HG03103 (cell line): Measurements from ENCODE around the gene MSH3.
"Not testable (repeated sequence)": the region's sequence is repeated elsewhere in the genome, so short reads cannot be mapped to it uniquely, and the experiment has no call there.

Source experiments
- ATAC-seq: cut with Tn5 transposase; IDR thresholded peaks from one replicate; pipeline ENCODE4 v1.9.1; 2021; ENCODE audit warnings: low read depth; ENCODE audit not compliant: unreplicated experiment

Gene MSH3

DNA sequence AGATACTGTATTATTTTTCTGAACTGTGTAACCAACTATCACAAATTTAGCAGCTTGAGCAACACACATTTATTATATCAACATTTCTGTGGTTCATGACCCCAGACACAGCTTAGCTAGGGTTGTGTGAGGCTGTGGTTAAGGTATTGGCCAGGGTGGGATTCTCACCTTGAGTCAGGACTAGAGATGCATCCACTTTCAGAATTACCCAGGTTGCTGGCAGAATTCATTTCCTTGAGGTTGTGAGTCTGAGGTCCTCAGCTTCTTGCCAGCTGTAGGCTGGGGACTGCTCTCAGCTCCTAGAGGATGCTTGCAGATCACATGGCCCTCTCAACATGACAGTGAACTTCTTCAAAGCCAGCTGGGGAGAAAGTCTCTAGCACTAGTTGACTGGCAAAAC lies 183.2 kb downstream of the MSH3 start:
- ATAC-seq, result peak; percentile 82

DNA sequence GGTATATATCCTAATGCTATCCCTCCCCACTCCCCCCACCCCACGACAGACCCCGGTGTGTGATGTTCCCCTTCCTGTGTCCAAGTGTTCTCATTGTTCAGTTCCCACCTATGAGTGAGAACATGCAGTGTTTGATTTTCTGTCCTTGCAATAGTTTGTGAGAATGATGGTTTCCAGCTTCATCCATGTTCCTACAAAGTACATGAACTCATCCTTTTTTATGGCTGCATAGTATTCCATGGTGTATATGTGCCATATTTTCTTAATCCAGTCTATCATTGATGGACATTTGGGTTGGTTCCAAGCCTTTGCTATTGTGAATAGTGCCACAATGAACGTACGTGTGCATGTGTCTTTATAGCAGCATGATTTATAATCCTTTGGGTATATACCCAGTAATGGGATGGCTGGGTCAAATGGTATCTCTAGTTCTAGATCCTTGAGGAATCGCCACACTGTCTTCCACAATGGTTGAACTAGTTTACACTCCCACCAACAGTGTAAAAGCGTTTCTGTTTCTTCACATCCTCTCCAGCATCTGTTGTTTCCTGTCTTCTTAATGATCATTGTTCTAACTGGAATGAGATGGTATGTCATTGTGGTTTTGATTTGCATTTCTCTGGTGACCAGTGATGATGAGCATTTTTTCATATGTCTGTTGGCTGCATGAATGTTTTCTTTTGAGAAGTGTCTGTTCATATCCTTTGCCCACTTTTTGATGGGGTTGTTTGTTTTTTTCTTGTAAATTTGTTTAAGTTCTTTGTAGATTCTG lies 186.8 kb downstream of the MSH3 start:
- ATAC-seq, result not testable (repeated sequence)

DNA sequence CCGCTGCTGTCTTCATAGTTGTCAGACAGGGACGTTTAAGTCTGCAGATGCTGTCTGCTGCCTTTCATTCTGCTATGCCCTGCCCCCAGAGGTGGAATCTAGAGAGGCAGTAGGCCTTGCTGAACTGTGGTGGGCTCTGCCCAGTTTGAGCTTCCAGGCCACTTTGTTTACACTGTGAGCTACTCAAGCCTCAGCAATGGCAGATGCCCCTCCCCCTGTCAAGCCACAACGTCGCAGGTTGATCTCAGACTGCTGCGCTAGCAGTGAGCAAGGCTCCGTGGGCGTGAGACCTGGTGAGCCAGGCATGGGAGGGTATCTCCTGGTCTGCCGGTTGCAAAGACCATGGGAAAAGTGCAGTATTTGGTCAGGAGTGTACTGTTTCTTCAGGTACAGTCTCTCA lies 192.0 kb downstream of the MSH3 start:
- ATAC-seq, result not testable (repeated sequence)

DNA sequence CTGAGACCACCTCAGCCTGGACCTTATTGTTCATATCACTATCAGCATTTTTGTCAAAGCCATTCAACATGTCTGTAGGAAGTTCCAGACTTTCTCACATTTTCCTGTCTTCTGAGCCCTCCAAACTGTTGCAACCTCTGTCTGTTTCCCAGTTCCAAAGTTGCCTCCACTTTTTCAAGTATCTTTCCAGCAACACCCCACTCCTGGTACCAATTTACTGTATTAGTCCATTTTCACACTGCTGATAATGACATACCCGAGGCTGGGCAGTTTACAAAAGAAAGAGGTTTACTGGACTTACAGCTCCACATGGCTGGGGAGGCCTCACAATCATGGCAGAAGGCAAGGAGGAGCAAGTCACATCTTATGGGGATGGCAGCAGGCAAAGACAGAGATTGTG lies 195.7 kb downstream of the MSH3 start:
- ATAC-seq, result not testable (repeated sequence)

- no peak for ATAC-seq
Measured at GRCh38 chr5:80852331-80853245, 198.1 kb downstream of the MSH3 start.

GRCh38 chr5:80853413-80853812 lies 199.0 kb downstream of the MSH3 start:
- ATAC-seq, result no peak

DNA sequence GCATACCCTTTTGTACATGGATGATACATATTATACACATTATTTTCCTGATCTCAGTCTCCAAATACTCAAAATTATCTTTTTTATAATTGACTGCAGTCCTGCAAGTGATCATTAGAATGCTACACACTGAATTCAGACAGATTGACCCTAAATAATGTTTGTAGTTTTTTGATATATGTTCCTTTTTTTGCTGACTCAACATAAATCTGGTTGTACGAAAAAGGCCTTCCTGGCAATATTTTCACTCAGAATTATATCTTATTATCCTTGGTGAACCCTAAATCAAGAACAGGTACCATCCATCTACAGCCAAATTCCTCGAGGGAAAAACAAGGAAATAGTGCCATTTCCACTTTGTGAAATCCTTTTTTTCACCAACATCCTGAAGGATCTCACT lies 200.1 kb downstream of the MSH3 start:
- ATAC-seq, result no peak

GRCh38 chr5:80860924-80861613 lies 206.6 kb downstream of the MSH3 start:
- no peak for ATAC-seq

GRCh38 chr5:80863708-80864107 lies 209.3 kb downstream of the MSH3 start:
- ATAC-seq, result no peak

- ATAC-seq, result no peak
Measured at GRCh38 chr5:80864109-80864508, 209.7 kb downstream of the MSH3 start.

GRCh38 chr5:80864706-80865435 lies 210.4 kb downstream of the MSH3 start:
- ATAC-seq, result no peak

GRCh38 chr5:80865551-80865950 lies 211.1 kb downstream of the MSH3 start:
- ATAC-seq, result no peak

DNA sequence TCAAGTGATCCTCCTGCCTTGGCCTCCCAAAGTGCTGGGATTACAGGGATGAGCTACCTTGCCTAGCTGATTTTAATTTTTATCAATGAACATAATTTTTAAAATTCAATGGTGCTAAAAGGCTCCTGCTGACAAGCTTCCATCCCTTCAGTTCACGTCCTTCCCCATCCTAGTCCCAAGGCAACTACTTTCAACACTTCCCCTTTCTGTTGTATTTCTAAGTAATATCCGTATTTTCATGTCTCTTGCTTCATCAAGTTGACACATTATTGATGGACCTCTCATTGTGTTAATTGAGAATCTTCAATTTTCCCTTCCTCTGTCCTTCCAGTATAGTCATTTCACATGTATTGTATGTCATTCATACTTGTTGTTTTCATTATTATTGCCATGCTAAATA lies 211.9 kb downstream of the MSH3 start:
- no peak for ATAC-seq

GRCh38 chr5:80867233-80867632 lies 212.8 kb downstream of the MSH3 start:
- ATAC-seq, result no peak

DNA sequence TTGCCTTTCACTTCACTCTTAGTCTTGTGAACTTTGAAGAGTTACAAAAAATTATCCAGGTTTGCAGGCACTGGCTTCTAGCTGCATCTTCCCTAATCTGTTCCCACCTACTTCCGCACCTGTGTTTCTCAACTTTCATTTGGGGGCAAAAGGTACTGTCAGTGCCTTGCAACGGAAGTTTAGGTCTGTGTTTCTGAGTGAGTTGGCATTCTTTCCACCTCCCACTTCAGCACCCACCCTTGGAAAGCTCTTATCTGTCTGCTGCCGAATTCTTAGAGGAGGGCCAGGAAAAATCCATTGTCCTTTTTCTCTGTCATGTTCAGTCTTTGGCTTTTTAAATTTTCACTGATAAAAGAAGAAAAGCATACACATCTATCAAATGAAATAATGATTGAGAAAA lies 216.0 kb downstream of the MSH3 start:
- no peak for ATAC-seq

GRCh38 chr5:80871541-80871961 lies 217.1 kb downstream of the MSH3 start:
- no peak for ATAC-seq

DNA sequence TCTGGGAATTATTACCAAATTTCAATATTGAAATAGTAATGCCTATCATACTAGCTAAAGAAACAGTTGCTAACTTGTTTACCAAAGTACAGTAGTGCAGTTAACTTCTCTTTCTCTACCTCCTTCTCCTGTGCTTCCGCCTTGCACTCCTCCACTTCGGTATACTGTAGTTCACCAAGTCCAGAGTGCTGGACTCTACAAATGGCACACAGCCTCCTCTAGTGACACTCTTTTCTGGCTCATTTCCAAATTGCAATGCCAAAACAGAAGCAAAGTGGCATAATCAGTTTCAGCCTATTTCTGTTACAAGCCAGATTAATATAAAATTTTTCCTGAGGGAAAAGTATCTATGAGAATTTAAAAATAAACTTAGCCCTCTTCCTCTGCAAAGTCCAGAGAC lies 219.7 kb downstream of the MSH3 start:
- no peak for ATAC-seq

- no peak for ATAC-seq
Measured at GRCh38 chr5:80877592-80877991, 223.1 kb downstream of the MSH3 start.

- no peak for ATAC-seq
Measured at GRCh38 chr5:80881726-80882125, 227.3 kb downstream of the MSH3 start.

GRCh38 chr5:80883390-80883789 lies 228.9 kb downstream of the MSH3 start:
- ATAC-seq, result not testable (repeated sequence)
